ENCODE data around the gene PLOD3.
A peak's percentile ranks its signal among the peaks of the same experiment; 100 is the strongest.

PLOD3 gene

DNA sequence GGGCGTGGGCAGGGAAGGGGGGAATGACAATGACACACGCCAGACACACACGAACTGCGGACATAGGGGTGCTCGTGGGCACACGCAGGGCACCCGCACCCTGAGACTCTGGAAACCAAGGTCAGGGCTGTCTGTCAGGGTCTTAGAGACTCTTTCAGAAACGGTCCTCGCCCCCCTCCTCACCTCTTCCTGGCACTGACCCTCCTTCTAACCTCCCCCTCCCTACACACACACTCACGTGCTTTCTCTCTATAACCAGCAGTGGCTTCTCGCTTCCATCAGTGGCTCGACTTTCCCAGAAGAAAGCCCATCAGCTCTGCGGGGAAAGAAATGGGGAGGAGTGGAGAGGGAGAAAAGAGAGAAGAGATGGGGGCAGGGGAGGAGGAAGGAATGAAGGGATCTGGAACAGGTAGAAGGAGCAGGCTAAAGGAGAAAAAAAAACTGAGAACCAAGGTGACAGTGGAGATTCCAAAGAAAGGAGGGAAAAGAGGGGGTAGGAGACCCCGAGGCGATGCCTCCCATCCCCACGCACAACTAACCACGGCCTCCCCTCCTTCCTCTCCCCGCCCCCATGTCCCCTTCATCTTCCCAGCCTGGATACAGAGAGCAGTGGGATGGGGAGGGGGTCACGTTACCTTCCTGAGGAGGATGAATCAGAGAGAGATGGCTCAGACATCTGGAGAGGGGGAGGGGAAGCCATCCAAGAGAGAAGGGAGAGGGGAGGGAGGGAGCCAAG lies 50.3 kb downstream of the PLOD3 start:
- no peak for DNase-seq (ENCODE audit: low read depth in 2 of 3, low spot score in 1 of 3)

DNA sequence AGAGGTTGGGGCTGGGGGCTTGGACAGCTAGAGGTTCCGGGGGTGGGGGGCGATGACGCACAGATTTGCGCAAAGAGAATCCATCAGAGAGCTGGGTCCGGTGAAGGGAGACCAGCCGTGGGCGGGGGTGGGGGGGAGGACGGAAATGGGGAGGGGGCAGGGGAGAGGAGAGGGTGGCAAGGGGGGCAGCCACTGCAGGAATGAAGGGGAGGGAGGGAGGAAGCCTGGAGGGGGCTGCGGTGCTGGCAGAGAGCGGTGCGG lies 50.8 kb downstream of the PLOD3 start:
- DNase-seq (ENCODE audit: low read depth in 2 of 3, low spot score in 1 of 3) = no peak

DNA sequence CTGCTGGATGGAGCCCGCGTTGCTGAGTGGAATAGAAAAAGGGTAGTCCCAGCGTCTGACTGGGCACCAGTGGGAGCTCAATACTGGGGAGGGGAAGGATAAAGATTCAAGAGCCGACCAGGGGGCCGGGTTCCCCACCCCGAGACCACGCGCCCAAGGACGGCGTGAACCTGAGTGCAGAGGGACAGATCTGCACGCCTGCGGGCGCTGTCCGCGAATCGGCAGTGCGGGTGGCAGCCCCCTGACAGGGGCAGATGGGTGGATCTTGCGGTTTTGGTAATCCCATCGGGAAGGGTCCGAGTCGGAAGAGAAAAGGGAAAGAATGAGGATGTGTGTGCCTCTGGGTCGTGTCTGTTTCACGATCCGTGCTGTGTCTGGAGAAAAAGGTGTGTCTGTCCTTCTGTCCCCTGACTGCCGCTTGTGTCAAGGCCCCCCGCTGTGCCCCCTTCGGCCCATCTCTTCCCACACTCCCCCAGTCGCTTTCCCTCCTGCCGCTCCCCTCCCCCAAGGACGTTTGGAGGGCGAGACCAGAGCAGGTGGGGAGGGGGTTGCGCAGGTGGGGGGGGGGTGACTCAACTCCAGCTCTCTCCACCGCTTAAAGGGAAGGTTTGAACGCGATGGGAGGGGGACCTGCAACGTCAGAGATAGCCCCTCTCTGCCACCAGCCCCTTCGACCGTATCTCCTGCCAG lies 51.3 kb downstream of the PLOD3 start:
- no peak for DNase-seq (ENCODE audit: low read depth in 2 of 3, low spot score in 1 of 3)

DNA sequence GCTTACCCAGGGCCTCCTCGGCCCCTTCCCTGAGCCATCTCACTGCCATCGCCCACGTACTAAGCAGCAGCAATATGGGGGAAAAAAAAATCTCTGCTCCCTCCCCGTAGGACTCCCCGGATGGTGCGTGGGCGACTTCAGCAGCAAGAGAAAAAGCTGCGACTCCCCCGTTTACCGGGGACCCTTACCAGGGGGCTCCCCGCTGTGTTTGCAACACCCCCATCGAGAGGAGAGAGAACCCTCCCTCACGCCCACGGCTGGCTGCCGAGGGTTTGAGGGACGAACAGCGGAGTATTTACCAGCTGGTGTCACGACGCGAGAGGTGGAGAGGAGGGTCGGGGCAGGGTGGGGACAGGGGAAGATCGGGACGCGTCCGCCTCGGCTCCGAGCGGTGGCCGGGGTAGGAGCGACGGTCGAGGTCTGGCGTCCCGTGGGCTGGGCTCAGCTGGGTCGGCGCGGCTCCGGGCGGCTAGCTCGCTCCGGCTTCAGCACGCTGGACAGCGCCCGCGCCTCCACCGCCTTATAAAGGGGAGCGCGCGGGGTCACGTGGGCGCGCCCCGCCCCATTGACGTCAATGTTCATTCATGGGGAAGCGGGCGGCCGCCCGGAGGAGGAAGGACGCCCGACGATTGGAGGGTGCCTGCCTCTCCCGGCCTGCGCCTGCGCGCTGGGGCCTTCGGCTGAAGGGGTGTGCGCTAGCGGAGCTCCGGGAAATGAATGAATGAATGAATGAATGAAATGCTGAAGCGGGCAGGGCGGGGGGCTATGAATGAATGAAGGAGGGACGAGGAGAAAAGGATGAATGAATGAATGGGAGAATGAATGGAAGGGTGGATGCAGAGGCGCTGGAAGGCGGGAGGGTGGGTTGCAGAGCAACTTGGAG lies 52.1 kb downstream of the PLOD3 start, which contains the start of gene VGF:
Gene VGF, minus strand, starts transcription at position 495 of the 883 bp plus-strand sequence. CDS start 726 bp downstream, outside the sequence.
- DNase-seq (ENCODE audit: low read depth in 2 of 3, low spot score in 1 of 3) = peak; percentile 87 to 92 (median 89)

DNA sequence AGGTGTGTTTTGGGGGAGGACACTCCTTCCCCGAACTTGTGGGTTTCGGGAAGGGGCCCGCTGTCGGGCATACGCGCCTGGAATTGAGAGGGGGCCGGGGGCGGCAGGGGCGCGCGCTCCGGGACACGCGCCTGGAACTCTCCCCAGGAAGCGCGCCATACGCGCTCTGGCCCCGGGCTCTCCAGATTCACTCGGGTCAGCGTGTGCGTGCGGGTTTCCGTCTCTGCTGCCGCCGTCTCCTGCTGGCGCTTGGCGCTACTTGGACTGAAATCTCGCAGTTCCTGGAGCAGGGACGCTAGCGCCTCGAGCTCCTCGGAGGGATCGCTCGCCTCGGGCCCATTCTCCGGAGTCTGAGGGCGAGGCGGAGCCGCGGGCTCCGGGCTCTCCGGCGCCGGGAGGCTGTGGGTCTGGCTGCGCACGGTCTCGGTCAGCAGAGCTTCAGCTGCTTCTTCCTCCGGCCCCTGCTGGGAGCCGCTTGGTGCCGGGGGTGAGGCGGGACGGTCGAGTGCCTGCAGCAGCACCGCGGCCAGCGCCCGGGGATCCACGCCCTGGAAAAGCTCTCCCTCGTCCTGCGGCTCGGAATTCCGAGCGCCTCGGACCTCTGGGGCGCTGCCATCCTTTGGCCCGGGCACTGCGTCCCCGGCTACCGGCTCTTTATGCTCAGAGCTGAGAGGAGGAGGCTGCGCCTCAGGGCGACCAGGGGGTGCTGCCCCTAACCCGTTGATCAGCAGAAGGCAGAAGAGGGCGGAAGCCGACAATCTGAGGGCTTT lies 53.1 kb downstream of the PLOD3 start:
- no peak for DNase-seq (ENCODE audit: low read depth in 2 of 3, low spot score in 1 of 3)

DNA sequence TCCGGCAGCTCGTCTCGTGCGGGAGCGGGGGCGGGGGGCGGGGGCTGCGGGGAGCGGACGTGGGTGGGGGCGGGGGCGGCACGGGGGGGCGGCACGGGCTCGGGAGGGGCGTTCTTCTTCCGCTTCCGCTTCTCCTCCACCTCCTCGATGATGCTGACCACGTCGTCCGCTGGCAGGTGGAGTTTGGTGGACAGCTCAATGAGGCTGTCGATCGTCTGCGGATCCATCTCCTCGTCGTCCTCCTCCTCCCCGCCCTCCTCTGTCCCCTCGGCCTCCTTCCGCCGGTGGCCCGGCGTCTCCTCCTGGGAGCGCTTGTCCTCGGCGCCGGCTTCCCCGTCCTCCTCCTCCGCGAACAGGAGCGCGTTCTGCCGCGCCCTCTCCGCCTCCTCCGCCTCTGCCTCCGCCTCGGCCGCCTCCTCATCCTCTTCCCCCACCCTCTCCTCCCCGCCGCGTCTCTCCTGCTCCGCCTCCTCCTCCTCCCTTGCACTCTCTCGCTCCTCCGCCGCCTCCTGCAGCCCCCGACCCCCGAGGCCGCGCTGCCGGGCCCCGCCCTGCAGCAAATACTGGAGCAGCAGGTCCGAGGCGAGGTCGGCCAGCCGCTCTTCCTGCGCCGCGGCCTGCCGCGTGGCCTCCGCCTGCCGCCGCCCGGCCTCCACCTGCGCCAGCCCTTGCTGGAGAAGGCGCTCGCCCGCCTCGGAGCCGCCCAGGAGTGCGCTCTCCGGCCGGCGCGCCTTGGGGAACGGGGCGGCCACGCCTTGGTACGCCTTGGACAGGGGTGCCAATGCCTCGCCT lies 53.9 kb downstream of the PLOD3 start:
- DNase-seq (ENCODE audit: low read depth in 2 of 3, low spot score in 1 of 3) = no peak

DNA sequence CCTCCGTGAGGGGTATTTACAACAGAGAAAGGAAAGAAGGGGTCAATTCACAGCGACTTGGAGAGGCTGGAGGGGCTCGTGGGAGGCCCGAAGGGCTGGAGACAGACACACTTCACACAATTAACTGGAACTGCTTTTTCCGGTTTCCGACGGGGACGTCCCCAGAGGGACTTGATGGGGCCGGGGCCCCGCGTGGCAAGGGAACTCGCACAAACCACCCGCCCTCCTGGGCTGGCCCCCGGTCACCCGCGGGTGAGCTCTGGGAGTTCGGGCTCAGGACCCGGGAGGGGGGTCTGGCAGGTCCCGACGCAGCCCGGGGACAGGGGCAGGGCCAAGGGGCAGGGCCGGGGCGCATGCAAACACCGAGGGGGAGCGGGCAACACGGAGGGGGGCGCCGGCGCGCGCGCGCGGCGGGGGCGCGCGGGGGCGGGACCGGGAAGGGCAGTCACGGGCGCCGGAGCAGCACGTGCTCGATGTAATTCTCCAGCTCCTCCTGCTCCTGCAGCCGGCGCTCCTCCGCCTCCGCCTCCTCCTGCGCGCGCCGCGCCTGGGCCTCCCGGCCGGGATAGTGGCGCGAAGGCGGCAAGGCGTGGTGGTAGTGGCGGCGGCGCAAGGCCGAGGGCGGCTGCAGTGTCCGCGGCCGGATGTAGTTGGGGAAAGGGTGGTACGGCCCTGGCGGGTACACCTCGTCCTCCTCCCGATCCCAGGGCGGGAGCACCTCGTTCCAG lies 54.7 kb downstream of the PLOD3 start:
- no peak for DNase-seq (ENCODE audit: low read depth in 2 of 3, low spot score in 1 of 3)

DNA sequence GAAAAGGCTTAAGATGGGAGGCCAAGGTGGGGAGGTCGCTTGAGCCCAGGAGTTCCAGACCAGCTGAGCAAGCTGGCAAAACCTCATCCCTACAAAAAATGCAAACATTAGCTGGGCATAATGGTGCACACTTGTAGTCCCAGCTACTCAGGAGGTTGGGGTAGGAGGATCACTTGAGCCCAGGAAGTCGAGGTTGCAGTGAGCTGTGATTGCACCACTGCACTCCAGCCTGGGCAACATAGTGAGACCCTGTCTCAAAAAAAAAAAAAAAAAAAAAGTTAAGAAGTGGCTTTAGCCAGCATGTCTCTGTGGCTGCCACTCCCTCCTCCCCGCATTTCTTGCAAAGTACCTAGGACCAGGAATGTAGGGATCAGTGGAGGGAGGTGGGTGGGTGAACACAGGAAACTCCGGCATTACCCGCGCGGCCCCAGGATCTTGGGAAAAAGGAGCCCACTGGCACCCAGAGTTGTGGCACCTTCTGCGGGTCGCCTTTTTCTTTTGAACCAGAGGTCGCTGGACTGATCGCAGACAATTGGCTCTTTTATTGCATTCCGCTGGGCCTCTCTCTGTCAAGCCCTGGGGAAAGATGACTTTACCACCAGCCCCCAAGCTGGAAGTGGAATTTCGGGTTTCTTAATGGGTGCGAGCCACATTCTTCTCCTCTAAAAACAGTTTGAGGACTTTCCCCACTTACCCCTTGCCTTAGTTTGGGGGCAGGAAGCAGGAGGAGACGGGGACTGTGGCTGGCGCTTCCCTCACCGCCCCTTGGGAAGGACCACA lies 55.5 kb downstream of the PLOD3 start:
- DNase-seq (ENCODE audit: low read depth in 2 of 3, low spot score in 1 of 3) = no peak

DNA sequence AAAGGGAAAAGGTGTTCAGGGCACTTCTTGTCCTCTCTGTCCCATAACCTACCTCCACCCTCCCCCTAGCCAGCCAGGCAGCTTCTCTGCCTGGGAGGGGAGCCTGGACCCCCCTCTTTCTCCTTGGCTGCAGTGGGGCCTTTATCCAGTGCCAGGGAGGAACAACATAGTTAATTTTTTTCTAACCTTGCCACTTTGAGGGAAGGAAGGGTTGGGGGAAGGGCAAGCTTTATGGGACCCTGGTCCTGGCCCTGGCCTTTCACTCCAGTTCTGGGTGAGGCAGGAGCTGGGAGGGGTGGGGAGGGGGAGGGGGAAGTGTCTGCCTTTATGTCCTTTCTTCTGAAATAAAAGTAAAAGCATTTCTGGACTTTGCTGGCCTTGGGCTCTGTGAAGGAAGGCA lies 56.5 kb downstream of the PLOD3 start:
- DNase-seq (ENCODE audit: low read depth in 2 of 3, low spot score in 1 of 3) = no peak

DNA sequence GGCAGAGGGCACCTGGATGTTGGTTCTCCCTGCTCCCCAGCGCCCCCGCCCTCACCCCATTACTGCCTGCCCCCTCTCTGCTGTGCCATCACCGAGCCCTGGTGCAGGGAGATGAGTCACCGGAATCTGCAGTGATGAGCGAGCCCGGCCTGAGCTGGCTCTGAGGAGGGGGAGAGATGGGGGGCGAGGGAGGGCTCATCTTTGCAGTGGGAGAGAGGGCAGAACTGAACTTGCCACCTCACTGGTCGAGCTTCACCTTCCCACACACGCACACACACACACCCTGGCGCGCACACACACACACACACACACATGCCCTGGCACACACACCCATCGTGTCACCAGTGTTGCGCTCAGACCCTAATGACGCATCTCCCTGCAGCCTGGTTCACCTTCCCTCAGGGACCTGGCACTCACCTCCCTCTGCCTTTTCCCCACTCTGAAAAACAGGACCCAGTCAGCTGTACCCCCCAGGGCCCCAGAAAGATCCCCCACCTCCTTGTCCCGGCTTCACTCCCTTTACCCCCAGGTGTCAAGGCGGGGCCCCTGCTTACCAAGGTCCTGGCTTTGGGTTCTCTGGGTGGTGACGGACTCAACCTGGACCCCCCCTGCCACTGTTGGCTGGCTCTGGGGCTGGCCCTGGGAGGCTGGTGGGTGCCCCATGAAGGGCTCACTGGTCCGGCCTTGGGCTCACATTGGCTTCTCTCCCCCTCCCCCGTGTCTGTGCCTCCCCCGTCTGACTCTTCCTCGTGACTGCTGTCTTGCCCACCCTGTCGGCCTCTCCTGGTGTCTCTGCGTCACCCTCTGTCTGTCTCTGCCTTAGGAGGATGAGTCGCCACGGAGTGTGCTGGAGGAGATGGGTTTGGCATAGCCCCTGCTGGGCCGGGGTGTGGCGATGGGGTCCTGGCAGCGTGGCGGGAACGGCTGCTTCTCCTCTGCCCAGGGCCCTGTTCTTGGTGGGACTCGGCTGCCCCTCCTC lies 57.4 kb downstream of the PLOD3 start:
- DNase-seq (ENCODE audit: low read depth in 2 of 3, low spot score in 1 of 3) = no peak

DNA sequence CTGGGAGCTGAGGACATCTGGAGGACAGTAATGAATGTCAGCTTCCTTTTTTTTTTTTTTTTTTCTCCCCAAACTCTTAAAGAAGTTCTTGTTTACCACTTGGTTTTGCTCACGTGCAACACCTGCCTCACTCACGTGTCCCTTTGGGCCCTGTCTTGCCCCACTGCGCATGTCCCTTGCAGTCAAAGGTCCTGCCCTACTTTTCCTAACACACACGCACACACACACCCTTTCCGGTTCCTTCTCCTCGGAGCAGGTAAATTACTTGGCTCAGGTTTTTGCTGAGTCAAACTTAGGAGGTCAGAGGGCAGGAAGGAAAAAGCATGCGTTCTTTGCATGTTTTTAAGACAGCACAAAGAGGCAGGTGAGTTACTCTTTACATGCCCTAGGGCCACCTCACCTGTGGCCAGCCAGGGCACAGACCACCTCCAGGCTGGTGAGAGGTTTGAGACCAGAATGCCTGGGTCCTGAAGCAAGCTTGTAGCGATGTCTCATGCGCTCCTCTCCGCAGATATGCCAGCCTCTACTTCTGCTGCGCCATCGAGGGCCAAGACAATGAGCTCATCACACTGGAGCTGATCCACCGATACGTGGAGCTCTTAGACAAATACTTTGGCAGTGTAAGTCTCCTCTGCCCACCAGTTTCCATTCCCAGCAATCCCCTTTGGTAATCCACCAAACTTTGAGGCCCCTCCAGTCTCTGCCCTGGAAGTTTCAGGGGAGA lies 60.4 kb downstream of the PLOD3 start:
- no peak for DNase-seq (ENCODE audit: low read depth in 2 of 3, low spot score in 1 of 3)

DNA sequence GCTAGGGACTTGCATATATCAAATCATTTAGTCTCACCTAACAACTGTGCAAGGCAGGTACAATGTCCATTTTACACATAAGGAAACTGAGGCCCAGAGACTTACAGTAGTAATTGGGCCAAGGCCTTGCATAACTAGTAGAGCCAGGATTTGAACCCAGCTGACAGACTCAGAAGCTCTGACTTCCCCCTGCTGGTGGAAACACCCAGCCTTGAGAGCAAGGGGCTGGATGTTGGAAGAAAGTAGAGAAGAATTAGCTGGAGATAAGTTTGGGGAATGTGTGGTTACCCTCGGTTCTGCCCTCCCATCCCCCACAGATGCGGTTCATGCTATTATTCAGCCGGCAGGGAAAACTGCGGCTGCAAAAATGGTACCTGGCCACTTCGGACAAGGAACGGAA lies 61.1 kb downstream of the PLOD3 start:
- no peak for DNase-seq (ENCODE audit: low read depth in 2 of 3, low spot score in 1 of 3)

Data from stimulated activated CD4-positive, alpha-beta T cell treated with anti-CD3 and anti-CD28 coated beads, Interleukin-12 subunit alpha, Interleukin-12 subunit beta, amount 100 ng/mL, for 48 hours (primary cell).